ENCODE measurements around the gene AHCYL2.
"Not testable (repeated sequence)": the region's sequence is repeated elsewhere in the genome, so short reads cannot be mapped to it uniquely, and the experiment has no call there.

AHCYL2 gene

DNA sequence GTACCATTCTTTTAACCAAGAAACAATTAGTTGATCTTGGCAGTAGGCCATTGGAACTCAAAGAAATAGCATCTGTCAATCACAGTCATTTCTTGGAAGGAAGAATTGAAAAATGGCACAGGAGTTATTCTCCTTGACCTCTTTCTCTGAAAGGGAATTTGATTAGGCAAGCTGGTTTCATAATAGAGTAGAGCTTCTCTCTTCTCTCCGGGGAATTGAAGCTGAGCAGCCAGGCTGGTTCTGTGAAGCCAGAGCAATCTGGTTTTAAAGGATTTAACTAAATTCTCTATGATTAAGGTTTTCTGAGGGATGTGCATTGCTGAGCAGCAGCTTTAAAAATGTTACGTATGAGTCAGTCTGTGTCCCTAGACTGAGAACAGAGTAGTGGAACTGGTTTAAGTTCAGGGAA lies 70.2 kb downstream of the AHCYL2 start:
- DNase-seq (ENCODE audit: low spot score), result peak; percentile 66

DNA sequence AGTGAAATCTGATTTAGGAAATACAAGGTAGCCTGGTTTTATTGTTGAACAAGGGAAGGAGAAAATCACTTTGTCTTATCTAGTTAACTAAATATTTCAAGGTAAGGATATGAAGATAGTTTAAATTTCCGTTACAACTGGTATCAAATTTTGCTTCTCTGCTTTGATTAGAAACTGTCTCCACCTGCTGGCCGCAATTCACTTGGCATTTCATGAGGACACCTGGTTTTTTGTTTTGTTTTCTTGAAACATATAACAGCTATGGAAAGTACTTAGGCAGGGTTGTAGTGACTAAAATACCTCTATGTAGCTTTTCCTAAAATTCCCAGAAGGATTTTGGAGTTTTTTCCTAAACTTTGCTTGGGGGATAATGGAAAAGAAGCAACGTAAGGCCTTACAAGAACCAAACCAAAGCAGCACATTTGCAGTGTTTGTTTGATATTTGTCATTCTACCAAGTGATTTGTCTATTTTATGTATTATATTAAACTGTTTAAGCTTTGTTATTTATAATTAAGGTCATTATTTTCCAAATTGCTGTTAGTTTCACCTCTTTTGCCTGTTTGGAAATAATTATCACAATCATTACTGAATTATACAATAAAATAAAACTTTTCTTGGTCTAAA lies 73.6 kb downstream of the AHCYL2 start:
- DNase-seq (ENCODE audit: low spot score), result peak; percentile 52

DNA sequence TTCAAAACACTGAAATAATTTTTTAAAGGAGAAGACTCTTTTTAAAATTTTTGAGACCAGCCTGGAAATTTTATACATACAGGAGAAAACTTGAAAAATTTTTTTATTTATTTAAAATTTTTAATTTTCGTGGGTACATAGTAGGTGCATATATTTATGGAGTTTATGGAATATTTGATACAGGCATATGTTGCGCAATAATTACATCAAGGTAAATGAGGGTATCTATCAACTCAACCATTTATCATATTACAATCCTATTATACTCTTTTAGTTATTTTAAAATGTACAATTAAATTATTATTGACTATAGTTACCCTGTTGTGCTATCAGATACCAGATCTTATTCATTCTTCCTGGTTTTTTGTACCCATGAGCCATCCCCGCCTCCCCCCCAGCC lies 75.1 kb downstream of the AHCYL2 start:
- DNase-seq (ENCODE audit: low spot score), result no peak

DNA sequence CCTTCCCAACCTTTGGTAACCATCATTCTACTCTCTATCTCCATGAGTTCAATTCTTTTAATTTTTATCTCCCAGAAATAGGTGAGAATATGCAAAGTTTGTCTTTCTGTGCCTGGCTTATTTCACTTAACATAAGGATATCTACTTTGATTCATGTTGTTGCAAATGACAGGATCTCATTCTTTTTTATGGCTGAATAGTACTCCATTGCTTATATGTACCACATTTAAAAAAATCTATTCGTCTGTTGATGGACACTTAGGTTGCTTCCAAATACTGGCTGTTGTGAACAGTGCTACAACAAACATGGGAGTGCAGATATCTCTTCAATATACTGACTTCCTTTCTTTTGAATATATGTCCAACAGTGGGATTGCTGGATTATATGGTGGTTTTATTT lies 75.5 kb downstream of the AHCYL2 start:
- DNase-seq (ENCODE audit: low spot score), result not testable (repeated sequence)

DNA sequence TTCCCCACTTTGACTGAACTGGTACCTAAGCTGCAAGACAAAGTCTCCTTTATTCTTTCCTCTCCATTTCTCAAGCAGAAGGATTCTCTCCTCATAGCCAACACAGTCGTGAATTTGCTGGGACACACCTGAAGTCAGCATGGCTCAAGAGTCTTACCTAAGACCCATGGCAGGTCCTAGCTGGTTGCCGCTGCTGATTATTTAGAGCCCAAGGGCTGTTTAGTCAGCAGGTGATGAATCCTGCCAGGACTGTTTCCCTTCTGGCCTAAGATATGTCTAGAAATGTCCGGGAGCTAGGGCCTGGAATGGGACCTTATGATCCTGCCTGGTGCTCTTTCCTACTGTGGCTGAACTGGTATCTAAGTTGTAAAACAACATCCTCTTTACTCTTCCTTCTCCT lies 82.8 kb downstream of the AHCYL2 start:
- DNase-seq (ENCODE audit: low spot score), result no peak

DNA sequence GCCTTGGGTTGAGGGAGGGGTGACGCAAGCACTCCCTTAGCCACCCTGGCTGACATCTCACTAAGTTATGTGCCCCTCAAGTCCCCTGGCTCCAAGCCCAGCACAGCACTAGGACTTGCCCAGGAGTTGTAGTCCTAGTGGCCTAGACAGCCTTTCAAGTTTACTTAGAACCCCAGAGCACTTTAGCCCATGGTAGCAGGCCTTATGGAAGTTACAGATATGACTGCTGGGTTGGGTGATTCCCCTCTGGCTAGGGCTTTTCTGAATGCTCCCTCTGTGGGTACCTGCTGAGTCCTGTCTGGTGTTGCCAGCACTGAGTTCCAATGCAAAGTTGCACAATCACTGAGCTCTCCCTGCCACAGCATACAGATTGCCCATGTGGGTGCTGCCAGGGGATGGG lies 83.2 kb downstream of the AHCYL2 start:
- DNase-seq (ENCODE audit: low spot score), result no peak

DNA sequence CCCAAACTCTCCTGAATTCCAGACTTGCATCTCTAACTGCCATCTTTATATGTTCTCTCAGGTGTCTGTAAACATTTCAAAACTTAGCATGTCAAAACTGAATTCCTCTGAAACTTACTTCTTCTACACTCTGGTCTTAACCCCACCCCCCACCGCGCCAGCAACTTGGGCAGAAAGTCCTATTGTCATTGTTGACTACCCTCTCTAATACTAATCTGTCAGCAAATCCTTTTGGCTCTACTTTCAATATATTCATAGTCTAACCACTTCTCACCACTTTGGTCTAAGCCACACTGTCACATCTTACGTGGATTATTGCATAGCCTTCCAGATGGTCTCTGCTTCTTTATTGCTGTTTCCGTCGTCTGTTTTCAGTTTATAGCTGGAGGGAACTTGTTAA lies 86.6 kb downstream of the AHCYL2 start:
- peak; percentile 48 for DNase-seq (ENCODE audit: low spot score)

DNA sequence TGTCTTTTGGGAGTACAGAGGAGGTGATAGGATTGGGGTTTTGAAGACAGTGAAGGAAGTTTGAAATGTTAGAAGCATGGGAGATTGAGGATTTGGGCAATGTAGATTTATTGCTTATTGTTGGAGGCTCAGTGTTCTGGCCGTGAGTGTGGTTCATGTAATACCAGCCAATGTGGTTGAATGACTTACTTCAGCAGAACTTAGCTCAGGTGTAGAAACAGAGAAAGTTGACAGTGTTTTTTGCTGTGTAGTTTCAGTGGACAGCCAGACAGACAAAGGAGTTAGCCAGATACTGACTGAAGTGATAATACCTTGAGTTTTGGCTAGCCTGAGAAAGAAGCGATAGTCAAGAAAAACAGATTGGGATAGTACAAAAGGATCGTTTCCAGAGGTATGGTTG lies 88.5 kb downstream of the AHCYL2 start:
- no peak for DNase-seq (ENCODE audit: low spot score)

DNA sequence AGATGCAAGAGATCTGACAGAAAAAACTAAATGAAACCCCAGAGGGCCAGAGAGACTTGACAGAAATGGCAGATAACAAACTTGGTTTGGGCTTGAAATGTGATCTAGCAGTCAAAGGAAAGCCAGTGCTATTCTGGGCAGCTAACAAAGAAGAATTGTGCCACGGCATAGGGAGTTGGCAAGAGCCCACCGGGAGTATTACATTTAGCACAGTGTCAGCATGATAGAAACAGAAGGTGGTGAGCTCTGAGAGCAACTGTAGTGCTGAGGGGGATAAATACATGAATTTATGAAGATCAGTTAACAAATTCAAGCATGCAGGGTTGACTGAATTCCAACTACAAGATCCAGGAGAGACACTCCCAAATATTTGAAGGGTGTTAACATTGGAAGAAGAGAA lies 91.1 kb downstream of the AHCYL2 start:
- no peak for DNase-seq (ENCODE audit: low spot score)

DNA sequence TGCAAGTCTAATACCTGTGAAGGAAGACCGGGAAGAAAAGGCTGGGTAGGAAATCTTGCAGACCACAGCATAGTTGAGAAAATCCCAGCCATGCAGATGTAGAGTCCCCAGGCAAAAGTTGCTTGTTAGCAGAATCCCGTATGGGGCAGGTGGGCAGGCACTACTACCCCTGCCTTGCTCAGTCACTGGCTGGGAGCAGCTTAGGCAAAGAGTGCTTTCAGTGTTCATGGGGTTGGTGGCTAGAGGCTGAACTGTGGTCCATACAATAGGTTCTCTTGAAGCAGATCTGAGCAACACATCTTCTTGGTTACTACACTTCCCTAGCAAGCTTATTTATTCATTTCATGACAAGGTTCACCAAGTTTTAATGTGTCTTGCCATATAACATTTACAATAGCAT lies 92.6 kb downstream of the AHCYL2 start:
- no peak for DNase-seq (ENCODE audit: low spot score)

DNA sequence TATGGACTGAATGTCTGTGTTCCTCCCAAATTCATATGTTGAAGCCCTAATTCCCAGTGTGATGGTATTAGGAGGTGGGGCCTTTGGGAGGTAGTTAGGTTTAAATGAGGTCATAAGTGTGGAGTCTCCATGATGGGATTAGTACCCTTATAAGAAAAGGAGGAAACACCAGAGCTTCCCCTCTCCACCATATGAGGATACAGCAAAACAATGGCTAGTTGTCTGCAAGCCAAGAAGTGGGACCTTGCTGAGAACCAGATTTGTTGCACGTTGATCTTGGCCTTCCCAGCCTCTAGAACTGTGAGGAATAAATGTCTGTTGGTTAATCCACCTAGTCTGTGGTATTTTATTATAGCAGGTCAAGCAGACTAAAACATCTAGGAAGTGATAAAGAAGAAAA lies 102.2 kb downstream of the AHCYL2 start:
- DNase-seq (ENCODE audit: low spot score), result no peak

DNA sequence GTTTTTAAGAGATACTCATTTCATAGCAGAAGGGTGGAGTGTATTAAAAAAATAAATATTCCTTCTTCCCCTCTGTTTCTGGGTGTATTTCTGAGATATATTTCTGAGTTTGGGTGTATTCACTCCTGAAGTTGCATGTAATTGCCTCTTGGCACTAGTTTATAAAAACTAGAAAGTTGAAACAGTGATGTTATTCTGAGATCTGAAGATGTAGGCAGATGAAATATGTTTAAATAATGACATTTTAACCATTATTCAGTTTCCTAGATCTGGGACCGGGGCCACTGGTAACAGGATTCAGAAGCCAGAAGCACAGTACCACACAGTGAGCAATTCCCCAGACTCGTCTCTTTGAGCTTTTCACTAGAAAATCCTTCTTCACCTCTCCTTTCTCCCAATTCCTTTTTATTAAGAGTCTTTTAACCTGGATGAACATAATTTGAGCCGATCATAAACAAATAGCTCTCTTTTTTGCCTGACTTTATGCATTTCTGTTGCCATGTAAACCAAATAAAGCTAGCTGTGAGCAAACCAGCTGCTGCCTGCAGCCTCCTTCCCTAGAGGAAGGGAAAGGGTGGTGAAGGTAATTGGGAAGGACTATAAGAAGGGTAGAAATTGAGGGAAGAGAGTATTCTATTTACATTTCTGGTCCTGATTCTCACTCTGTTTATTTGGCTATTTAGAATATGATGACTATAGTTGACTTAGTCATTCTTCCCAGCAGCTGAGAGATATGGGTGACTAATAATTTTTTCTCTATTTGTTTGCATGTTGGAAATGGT lies 107.6 kb downstream of the AHCYL2 start:
- DNase-seq (ENCODE audit: low spot score), result no peak

DNA sequence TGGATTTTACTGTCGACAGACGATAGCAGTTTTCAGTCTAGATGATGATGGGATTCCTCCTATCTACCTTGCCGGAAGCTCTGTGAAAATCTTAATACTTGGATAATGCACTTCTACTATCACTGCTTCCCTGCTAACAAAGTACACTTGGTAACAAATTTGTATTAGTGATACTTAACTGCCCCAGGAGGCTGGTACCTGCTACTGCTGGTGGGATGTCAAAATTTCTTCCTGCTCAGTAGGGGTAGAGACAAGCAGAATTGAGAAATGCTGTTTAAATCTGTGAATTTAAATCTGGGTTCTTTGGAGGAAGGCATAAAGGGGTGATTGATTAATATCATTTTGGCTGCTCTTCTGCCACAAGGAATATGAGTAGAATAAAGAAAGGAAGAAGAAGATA lies 109.6 kb downstream of the AHCYL2 start:
- no peak for DNase-seq (ENCODE audit: low spot score)

DNA sequence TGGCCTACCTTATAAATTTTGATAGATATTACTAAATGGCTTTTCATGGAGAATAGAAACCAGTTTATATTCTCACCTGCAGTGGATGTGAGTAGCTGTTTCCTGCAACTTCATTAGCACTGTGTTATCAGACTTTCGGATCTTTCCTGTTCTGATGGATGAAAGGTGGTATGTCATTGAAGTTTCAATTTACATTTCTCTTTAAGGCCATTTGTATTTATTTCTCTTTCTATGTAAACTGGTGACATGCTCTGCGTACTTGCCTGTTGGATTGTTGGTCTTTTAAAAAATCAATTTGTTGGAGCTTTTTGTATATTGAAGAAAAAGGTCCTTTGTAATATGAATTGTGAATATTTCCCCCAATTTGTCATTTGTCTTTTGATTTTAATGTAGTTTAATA lies 113.6 kb downstream of the AHCYL2 start:
- no peak for DNase-seq (ENCODE audit: low spot score)

DNA sequence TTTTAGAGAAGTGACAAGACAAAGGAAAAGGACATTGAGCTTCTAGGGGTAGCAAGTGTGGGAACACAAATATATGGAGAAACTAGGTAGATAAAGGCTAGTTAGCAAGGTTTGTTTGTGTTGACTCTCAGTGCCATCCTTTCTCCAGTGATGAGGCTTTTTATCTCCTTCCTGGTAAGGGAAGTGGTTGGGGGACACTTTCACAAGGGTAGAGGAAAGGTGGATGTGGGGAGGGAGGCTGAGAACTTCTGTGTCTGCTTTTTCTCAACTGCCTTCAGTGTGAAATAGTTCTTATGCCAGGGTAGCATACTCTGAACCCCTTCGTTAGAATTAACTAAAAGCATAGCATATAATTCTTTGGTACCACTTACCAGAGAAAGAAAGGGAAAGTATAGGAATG lies 116.4 kb downstream of the AHCYL2 start:
- DNase-seq (ENCODE audit: low spot score), result no peak

DNA sequence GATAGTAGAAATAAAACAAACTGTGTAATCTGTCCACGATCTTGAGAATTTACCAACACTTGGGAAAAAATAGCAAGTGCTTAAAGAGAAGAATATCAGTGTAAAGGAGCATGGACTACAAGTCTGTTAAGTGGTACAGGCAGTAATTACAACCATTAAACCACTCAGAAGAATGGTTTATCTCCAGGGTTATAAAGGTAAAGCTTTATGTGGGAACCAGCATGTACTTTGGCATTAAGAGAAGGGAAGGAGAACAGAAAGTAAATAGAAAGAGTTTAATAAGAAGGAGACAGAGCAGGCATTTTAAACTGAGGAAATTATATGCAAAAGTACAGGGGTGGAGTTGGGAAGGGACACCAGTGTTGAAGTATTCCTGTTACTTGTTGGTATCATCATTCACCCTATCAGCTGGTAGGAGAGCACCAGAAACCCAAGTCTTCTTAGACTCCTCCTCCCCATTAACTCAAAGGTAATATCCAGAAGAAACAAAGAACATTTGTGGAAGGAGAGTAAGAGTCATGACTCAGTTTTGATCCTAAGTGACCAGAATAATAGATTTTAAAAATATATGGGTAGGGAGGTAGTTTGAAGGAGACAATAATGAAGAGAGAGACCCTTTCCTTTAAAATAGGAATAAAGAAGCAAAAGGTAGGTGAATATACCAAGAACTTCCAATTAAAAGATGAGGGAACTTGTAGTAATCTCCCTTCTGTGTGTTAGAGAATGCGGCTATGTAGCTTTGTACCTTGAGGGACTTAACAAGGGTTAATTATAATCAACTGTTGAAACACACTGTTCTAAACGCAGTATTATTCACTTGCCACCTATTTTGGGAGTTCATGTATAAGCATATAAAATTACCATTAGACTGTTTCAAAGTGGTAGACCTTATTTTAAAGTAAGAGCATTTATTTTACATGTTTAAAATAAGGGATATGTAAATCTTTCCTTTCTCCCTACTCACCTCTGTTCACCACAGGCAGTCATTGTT lies 117.3 kb downstream of the AHCYL2 start:
- no peak for DNase-seq (ENCODE audit: low spot score)

DNA sequence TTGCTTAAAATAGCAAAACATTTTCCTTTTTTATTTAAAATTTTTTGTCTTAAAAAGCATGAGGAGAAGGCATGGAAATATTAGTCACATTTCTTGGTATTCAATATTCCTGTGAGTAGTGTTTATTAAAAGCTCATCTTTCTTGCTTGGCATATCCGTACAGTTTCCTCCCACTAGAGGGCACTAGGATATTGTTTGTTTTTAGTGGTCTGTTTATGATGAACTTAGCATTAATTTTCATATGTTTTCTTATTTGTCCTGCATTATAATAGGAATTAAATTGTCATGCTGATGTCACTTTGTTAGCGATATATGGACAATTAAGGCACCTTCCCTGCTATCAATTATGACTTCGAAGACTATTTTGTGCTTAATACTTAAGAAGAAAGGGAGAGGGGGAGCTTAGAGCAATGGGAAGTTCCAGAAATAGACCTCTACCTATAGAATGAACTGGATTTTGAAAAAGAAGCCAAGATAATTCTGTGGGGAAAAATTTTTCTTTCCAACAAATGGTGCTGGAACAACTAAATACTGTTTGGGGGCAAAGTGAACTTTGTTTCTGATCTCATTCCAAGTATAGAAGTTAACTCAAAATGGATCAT lies 118.4 kb downstream of the AHCYL2 start:
- peak; percentile 36 for DNase-seq (ENCODE audit: low spot score)

DNA sequence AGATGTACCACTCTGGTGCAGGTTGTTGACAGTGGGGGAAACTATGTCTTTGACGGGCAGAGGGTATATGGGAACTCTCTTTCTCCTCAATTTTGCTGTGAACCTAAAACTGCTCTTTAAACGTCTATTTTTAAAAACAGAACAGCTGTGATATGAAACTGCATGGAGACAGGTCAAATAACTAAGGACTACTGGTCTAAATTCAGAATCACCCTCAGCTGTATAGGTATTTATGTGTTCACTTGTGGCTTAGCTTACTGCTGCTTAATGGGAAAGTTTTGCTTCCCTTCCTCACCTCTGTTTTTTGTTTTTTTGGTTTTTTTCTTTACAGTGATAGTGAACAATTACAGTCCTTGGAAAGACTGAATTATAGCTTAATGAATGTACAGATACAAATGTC lies 122.5 kb downstream of the AHCYL2 start:
- DNase-seq (ENCODE audit: low spot score), result no peak

DNA sequence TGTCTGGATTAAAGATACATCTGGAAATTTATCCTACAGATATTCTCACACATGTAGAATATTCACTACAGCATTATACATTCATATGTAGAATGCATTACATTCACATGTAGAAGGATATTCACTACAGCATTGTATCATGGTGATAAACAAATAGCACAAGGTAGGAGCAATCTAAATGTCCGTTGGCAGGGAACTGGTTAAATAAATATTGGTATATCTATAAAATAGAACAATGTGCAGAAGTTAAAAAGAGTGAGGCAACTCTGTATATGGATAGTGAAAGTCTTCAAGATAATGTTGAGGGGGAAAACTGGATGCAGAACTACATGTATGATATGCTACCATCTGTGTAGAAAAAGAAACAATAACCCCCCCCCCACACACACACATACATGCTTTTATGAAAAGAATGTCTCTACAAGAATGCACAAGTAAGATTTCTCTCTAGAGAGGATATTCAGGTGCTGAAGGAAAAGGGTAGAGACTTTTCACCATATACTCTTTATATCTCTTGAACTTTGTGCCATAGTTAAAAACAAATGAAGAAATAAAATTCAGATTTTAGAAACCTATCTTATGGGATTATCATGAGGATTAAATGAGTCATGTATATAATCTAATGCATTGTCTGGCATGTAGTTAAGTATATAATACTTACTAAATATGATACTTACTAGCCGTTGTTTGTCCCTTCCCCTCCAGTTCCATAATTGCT lies 123.4 kb downstream of the AHCYL2 start:
- DNase-seq (ENCODE audit: low spot score), result no peak

DNA sequence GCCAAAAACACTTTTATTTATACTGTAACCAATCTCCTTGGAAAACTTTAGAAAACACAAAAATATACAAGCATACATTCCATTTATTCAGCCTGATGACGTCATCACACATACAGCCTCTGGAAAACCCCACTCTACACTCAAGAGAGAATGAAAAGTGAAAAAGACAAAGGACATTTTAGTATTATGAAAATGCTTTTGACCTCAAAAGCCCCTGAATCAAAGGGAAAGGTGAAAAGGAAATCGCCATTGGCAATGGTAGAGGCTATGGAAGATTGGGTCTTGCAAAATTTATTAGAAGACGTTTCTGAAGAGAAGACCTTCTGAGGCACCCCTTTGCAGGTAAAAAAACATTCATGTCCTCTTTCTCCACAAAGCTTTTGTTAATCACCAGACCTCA lies 126.5 kb downstream of the AHCYL2 start:
- DNase-seq (ENCODE audit: low spot score), result no peak

DNA sequence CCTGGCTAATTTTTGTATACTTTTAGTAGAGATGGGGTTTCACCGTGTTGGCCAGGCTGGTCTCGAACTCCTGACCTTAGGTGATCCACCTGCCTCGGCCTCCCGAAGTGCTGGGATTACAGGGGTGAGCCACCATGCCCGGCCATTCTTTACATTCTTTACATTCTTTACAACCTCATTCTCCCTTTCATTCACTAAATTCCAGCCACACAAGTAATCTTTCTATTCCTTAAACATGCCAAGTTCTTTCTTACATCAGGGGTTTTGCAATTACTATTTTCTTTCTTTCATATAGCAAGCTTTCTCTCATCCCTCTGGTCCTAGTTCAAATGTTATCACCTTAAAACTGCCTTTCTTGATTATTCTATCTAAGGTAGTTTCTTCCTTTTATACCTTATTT lies 128.3 kb downstream of the AHCYL2 start:
- not testable (repeated sequence) for DNase-seq (ENCODE audit: low spot score)
